SU-DHL-6 (cell line): ENCODE measurements around the gene CHRND.

Experiments
- CTCF ChIP-seq: fragments of 200-600 bp; sonication (generic); IDR thresholded peaks from one replicate; pipeline ENCODE4 v1.5.1; 2017; ENCODE audit warnings: antibody characterized with exemption, mild to moderate bottlenecking, low read length, moderate library complexity; ENCODE audit not compliant: insufficient read depth, poor library complexity, severe bottlenecking
- EZH2phosphoT487 ChIP-seq: fragments of 200-600 bp; sonication (generic), shearing (Covaris generic); conservative IDR thresholded peaks from 2 replicates; pipeline ENCODE4 v1.6.1; 2018; ENCODE audit warnings: mild to moderate bottlenecking, antibody characterized with exemption, low read length, moderate library complexity, mixed read lengths

GRCh38 chr2:232483923-232484627 lies 41.9 kb upstream of the CHRND start:
- TF ChIP-seq CTCF = no peak
- no peak for TF ChIP-seq EZH2phosphoT487
